ENCODE measurements around the gene DHX29.

DNA sequence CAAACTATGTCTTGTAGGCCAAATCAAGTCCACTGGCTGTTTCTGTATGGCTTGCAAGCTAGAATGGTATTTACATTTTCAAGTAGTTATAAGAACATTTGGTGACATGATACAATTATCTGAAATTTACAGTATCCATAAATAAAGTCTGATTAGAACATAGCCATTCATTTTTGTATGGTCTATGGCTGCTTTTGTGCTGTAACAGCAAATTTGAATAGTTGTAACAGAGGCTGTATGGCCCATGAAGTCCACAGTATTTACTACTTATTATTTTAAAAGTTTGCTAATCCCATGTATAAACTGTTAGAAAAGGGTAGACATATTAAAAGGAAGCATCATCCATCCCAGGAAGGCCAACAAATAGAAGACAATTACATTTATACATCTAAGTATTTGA is 17.7 kb downstream of the DHX29 start:
- TF ChIP-seq POLR2AphosphoS5 (IDR thresholded peaks at IDR 0.05; ENCODE audit: low read depth, low read length): no peak
- TF ChIP-seq POLR2A (IDR thresholded peaks at IDR 0.05; ENCODE audit: low read depth, low read length): no peak
